ENCODE results near the gene CEBPA.
"Not testable (repeated sequence)": the region's sequence is repeated elsewhere in the genome, so short reads cannot be mapped to it uniquely, and the experiment has no call there.

CEBPA gene

GRCh38 chr19:33300009-33300893 is 2.1 kb downstream of the CEBPA start:
- peak; percentile 54 to 68 (median 61) for DNase-seq

- DNase-seq, result no peak
Observed at GRCh38 chr19:33299051-33299688, 3.2 kb downstream of the CEBPA start.

GRCh38 chr19:33298146-33298911 is 4.0 kb downstream of the CEBPA start:
- peak; percentile 69 to 82 (median 76) for DNase-seq

- no peak for DNase-seq
Observed at GRCh38 chr19:33297401-33298145, 4.8 kb downstream of the CEBPA start.

GRCh38 chr19:33296488-33296971 is 5.8 kb downstream of the CEBPA start:
- no peak for DNase-seq

- DNase-seq, result peak; percentile 49 to 58 (median 55)
Observed at GRCh38 chr19:33295621-33296487, 6.5 kb downstream of the CEBPA start.

- DNase-seq, result not testable (repeated sequence)
Observed at GRCh38 chr19:33295046-33295445, 7.3 kb downstream of the CEBPA start.

- DNase-seq, result no peak
Observed at GRCh38 chr19:33294058-33294798, 8.1 kb downstream of the CEBPA start.

GRCh38 chr19:33293255-33294057 is 8.9 kb downstream of the CEBPA start:
- DNase-seq, result peak; percentile 79 to 92 (median 89)

- peak; percentile 91 to 98 (median 93) for DNase-seq
Observed at GRCh38 chr19:33292595-33293254, 9.6 kb downstream of the CEBPA start.

- no peak for DNase-seq
Observed at GRCh38 chr19:33291623-33292534, 10.5 kb downstream of the CEBPA start.

- DNase-seq, result no peak
Observed at GRCh38 chr19:33290956-33291622, 11.2 kb downstream of the CEBPA start.

GRCh38 chr19:33290082-33290815 is 12.1 kb downstream of the CEBPA start:
- no peak for DNase-seq

- no peak for DNase-seq
Observed at GRCh38 chr19:33289261-33289660, 13.1 kb downstream of the CEBPA start.

GRCh38 chr19:33288666-33289065 is 13.7 kb downstream of the CEBPA start:
- no peak for DNase-seq

- no peak for DNase-seq
Observed at GRCh38 chr19:33287927-33288326, 14.4 kb downstream of the CEBPA start.

- no peak for DNase-seq
Observed at GRCh38 chr19:33287438-33287837, 14.9 kb downstream of the CEBPA start.
